ENCODE measurements around the gene SLAIN1. TPM values are rescaled to one million over a fixed set of nuclear protein-coding genes. Genes with fewer than 3 reads are reported as not detected.

SLAIN1 gene
- polyA plus RNA-seq, 3 donors, result 0.43 to 1.4 (median 0.75) TPM

- no peak overlapping the region for H2AFZ ChIP-seq (ENCODE audit: insufficient read depth, low read depth, low read length, poor library complexity, severe bottlenecking)
- no peak overlapping the region for H3K4me3 ChIP-seq (replicated peaks in 1 of 3; ENCODE audit: low read depth in 2 of 3, low read length in 3 of 3)
- Mint-ChIP-seq H3K4me1 (peaks cover 4% of the 10 kb centered on the region), H3K27ac (no peak overlapping the region), H3K27me3 (ENCODE audit: low read depth in 3 of 3) (peaks cover 0 to 1% (median 0%) of the 10 kb centered on the region in 3 donors), H3K36me3 (peaks cover 11 to 12% of the 10 kb centered on the region in 2 donors), H3K9me3 (no peaks in the 10 kb centered on the region), H3K4me3 (no peak overlapping the region)
- DNase-seq, result no peak
- no peaks in the 10 kb centered on the region for H3K79me2 ChIP-seq (ENCODE audit: insufficient read depth, low read length)
- H4K20me1 ChIP-seq (ENCODE audit: insufficient read depth, low read length), result no peaks in the 10 kb centered on the region
- H3K27ac ChIP-seq (ENCODE audit: low read depth in 1 of 2, low read length in 2 of 2), result no peak overlapping the region
- intact Hi-C loops (cut with micrococcal nuclease), result loop anchor here in 1 of 2 donors (10.0 kb wide), 1 partner anchor 155 kb away; no protein-coding TSS in a partner anchor
- H3K4me1 ChIP-seq (ENCODE audit: control insufficient read depth in 1 of 2, insufficient read depth in 2 of 2, low read length in 2 of 2), result no peaks in the 10 kb centered on the region
- no peak overlapping the region for H3K4me2 ChIP-seq (replicated peaks; ENCODE audit: extremely low read depth, low read length, poor library complexity, severe bottlenecking)
- no peak overlapping the region for H3K9ac ChIP-seq (ENCODE audit: insufficient read depth, low read length, poor library complexity, severe bottlenecking)
- H3K9me3 ChIP-seq (replicated peaks in 1 of 2; ENCODE audit: control insufficient read depth in 1 of 2, insufficient read depth in 1 of 2, low read length in 2 of 2), result no peaks in the 10 kb centered on the region
- H3K36me3 ChIP-seq (replicated peaks in 1 of 2; ENCODE audit: control insufficient read depth in 1 of 2, insufficient read depth in 2 of 2, low read length in 2 of 2), result peaks cover 1 to 5% of the 10 kb centered on the region in 2 donors
- H3K27me3 ChIP-seq (ENCODE audit: control insufficient read depth in 2 of 2, insufficient read depth in 2 of 2, low read length in 2 of 2), result no peaks in the 10 kb centered on the region
- WGBS (ENCODE audit: insufficient coverage), result no CpG with 5 or more reads among the region's 2 CpGs
- no peak for TF ChIP-seq CTCF (IDR thresholded peaks at IDR 0.05)
Measured at GRCh38 chr13:77749344-77749880, 51.9 kb downstream of the SLAIN1 start.

GRCh38 chr13:77751513-77752456 lies 54.3 kb downstream of the SLAIN1 start:
- Mint-ChIP-seq H3K4me3 (no peak overlapping the region), H3K27ac (no peak overlapping the region), H3K9me3 (peaks cover 0 to 2% (median 0%) of the 10 kb centered on the region in 7 donors), H3K27me3 (ENCODE audit: low read depth in 3 of 3) (peaks cover 0 to 1% (median 0%) of the 10 kb centered on the region in 3 donors), H3K4me1 (peaks cover 4% of the 10 kb centered on the region), H3K36me3 (peaks cover 9 to 12% of the 10 kb centered on the region in 2 donors)
- DNase-seq, result peak; percentile 12 to 32 (median 27)
- Histone ChIP-seq H3K9me3 (replicated peaks in 1 of 2; ENCODE audit: control insufficient read depth in 1 of 2, insufficient read depth in 1 of 2, low read length in 2 of 2) (no peaks in the 10 kb centered on the region), H4K20me1 (ENCODE audit: insufficient read depth, low read length) (no peaks in the 10 kb centered on the region), H2AFZ (ENCODE audit: insufficient read depth, low read depth, low read length, poor library complexity, severe bottlenecking) (no peak overlapping the region), H3K27ac (ENCODE audit: low read depth in 1 of 2, low read length in 2 of 2) (no peak overlapping the region), H3K4me1 (ENCODE audit: control insufficient read depth in 1 of 2, insufficient read depth in 2 of 2, low read length in 2 of 2) (no peaks in the 10 kb centered on the region), H3K4me2 (replicated peaks; ENCODE audit: extremely low read depth, low read length, poor library complexity, severe bottlenecking) (no peak overlapping the region), H3K79me2 (ENCODE audit: insufficient read depth, low read length) (no peaks in the 10 kb centered on the region), H3K4me3 (replicated peaks in 1 of 3; ENCODE audit: low read depth in 2 of 3, low read length in 3 of 3) (no peak overlapping the region), H3K9ac (ENCODE audit: insufficient read depth, low read length, poor library complexity, severe bottlenecking) (no peak overlapping the region), H3K36me3 (replicated peaks in 1 of 2; ENCODE audit: control insufficient read depth in 1 of 2, insufficient read depth in 2 of 2, low read length in 2 of 2) (peaks cover 0 to 6% of the 10 kb centered on the region in 2 donors), H3K27me3 (ENCODE audit: control insufficient read depth in 2 of 2, insufficient read depth in 2 of 2, low read length in 2 of 2) (no peaks in the 10 kb centered on the region)
- TF ChIP-seq CTCF (IDR thresholded peaks at IDR 0.05), result peak; percentile 81
- 72% methylated on average over 4 of the region's 5 CpGs for WGBS (ENCODE audit: insufficient coverage)
- intact Hi-C loops (cut with micrococcal nuclease), result no loop called here

Measured in CD14-positive monocyte (primary cell).